GM12878 (cell line): ENCODE data around the gene AIFM1.

Experiments used
- ATF3 ChIP-seq: IDR thresholded peaks from 2 replicates; pipeline ENCODE4 v1.6.1; 2011; ENCODE audit warnings: low read depth, mild to moderate bottlenecking, low read length, moderate library complexity, borderline replicate concordance; ENCODE audit errors: extremely low read depth
- CEBPB ChIP-seq, 2 experiments: fragments of 150-350 bp in 1 of 2; IDR thresholded peaks; 2 replicates each; pipeline ENCODE4 v1.6.1; 2012 to 2014; ENCODE audit warnings: low read depth in 2 of 2, low read length in 2 of 2, borderline replicate concordance in 1 of 2, inconsistent platforms in 1 of 2
- YY1 ChIP-seq: IDR thresholded peaks from 2 replicates; pipeline ENCODE4 v1.6.1; 2011; ENCODE audit warnings: low read depth, mild to moderate bottlenecking, low read length
- ZZZ3 ChIP-seq: IDR thresholded peaks from 2 replicates; pipeline ENCODE4 v1.6.1; 2011; ENCODE audit warnings: low read depth; ENCODE audit not compliant: control insufficient read depth, insufficient read length

DNA sequence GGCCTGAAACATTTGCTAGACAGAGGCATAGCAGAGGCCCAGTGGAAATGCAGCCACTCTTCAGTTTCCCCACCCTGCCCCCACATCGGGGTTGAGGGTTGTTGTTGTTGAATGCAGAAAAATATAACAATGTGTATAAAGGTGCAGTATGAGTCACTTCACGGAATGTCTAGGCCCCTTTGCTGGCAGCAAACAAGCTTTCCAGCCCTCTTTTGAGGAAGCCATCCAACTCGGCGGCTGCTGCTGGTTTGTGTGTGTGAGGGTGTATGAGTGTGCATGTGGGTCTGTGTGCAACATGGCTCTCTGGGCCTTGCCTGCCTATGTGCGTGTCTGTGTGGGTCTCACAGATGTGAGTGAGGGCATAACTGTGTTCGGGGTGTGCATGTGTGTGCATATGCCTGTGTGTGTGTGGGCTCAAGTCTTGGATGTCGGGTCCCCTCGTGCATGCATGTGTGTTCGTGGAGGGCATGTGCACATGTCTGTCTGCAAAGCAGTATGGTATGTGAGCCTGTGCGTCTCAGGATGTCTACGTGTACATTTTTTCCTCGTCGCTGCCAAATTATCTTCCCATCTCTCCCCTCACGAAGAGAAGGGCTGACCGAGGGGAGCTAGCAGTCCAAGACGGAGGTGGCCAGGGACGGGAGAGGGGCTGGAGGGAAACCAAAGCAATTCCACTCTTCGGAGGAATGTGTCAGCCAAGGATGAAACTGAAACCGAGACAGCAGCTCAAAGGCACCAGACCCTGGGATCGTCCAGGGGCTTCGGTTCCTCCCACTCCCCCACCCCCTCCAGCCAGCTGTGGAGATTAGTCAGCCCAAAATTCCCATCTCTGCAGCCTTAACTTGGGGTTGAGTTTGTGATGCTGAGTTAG is 47.0 kb downstream of the AIFM1 start:
- TF ChIP-seq CEBPB (IDR thresholded peaks at IDR 0.05; ENCODE audit: borderline replicate concordance in 1 of 2, low read depth in 2 of 2, low read length in 2 of 2) (no peak), ZZZ3 (no peak), ATF3 (no peak), YY1 (no peak)
